ENCODE measurements around the gene RPS15.
"Not testable (repeated sequence)": the region's sequence is repeated elsewhere in the genome, so short reads cannot be mapped to it uniquely, and the experiment has no call there.

Gene RPS15

DNA sequence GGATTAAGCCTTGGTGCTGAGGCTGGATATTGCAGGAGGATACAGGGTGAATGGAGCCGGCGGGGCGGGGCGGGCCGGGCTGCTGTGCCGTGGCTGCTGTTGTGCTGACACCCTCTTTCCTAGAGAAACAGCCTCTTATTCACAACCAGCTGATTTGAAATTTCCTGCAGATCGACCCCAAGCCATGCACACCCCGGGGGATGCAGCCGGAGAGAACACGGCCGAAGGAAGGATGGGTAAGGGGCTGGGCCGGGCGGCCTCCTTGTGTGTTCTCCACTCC, 19.8 kb upstream of the RPS15 start:
- TF ChIP-seq, protein P1, sequence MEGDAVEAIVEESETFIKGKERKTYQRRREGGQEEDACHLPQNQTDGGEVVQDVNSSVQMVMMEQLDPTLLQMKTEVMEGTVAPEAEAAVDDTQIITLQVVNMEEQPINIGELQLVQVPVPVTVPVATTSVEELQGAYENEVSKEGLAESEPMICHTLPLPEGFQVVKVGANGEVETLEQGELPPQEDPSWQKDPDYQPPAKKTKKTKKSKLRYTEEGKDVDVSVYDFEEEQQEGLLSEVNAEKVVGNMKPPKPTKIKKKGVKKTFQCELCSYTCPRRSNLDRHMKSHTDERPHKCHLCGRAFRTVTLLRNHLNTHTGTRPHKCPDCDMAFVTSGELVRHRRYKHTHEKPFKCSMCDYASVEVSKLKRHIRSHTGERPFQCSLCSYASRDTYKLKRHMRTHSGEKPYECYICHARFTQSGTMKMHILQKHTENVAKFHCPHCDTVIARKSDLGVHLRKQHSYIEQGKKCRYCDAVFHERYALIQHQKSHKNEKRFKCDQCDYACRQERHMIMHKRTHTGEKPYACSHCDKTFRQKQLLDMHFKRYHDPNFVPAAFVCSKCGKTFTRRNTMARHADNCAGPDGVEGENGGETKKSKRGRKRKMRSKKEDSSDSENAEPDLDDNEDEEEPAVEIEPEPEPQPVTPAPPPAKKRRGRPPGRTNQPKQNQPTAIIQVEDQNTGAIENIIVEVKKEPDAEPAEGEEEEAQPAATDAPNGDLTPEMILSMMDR (IDR thresholded peaks at IDR 0.05; ENCODE audit: low read depth, low read length): no peak
- no peak overlapping the region for H3K4me3 ChIP-seq (ENCODE audit: low read depth, low read length)

DNA sequence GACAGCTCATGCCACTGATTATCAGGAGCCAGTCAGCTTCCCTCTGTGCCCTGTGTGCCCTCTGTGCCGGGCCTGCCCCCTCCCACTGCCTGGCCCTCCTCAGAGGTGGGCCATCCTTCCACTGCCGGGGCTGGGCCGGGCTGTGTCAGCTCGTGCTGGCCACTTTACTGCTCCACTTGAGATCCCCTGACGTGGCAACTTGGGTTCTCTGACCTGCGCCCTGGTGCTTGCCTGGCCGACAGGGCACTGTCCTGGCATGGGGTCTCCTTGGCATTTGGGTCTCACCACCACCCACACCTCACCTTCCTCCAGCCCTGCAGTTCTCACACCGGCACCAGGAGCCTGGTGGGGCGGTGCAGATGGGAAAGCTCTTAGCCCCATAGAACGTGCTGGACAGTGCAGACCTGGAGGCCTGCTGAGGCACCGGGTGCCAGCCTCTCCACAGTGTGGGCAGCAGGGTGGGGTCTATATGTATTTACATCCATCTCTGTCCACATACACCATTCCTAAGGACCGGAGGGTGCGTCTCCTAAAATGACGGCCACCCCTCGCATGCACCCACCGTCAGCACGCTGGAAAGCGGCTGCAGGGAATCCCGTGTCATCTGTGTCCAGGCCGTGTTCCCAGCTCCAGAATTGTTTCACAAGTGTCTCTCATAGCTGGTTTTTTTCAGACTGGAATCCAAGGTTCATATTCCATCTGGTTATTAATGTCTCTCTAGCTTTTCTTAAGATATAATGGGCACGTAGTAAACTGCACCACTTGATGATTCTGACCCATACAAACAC, 19.1 kb upstream of the RPS15 start:
- TF ChIP-seq, protein P1 (IDR thresholded peaks at IDR 0.05; ENCODE audit: low read depth, low read length): no peak
- no peak overlapping the region for H3K4me3 ChIP-seq (ENCODE audit: low read depth, low read length)

DNA sequence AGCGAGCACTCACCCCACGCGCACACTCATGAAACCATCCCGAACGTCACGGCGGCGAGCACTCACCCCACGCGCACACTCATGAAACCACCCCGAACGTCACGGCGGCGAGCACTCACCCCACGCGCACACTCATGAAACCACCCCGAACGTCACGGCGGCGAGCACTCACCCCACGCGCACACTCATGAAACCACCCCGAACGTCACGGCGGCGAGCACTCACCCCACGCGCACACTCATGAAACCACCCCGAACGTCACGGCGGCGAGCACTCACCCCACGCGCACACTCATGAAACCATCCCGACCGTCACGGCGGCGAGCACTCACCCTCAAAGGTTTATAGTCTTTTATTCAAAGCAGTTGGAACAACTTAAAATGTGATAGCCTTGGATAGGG, 18.1 kb upstream of the RPS15 start:
- not testable (repeated sequence) for H3K4me3 ChIP-seq (ENCODE audit: low read depth, low read length)

DNA sequence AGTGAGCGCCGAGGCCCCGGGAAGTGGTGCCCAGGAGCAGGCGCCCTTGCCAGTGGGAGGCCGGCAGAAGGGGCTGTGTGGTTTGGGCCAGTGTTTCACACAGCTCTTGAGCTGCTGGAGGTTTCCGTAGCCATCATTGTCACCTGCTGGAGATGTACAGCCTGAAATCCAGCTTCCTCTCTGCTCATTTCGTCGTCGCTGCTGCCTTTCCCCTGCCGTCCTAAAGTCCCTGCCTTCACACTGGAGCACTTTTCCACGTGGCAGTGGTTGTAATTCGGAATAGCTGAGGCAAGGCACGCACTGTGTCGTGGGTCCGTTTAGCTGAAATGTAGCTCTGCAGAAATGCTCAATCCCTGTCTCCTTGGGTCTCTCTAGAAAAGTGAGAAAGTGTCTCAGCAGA, 17.6 kb upstream of the RPS15 start:
- TF ChIP-seq, protein P1 (IDR thresholded peaks at IDR 0.05; ENCODE audit: low read depth, low read length): no peak

DNA sequence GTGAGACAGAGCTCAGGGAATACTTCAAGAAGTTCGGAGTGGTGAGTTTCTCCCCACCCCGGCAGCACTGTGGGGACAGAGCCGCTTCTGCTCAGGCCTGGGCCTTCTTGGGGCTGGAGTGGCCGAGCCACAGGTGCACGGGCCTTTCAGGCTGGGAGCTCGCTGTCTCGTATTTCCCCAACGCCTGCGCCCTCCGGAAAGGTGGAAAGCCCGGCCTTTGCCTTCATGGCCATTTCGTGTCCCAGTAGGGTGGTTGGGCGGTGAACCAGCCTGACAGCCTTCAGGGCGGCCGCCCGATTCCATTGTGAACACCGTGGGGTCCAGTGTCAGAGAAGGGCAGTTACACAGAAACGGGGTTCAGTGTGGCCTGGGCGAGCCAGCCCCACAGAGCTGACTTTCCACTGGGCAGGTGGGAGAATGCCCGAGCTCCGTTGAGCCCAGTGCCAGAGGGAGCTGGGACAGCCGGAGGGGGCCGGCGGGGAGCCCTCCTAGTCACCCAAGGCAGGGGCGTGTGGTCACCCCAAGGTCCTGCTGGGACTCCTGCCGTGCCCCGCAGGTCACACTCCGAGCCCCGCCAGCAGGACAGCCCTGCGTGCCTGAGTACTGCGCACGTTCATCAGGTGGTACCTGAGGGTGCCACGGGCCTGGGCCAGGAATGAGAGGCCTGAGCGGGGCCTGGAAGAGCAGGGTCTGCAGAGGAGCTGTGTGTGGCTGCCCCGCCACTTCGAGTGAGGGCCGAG, 16.8 kb upstream of the RPS15 start:
- TF ChIP-seq, protein P1 (IDR thresholded peaks at IDR 0.05; ENCODE audit: low read depth, low read length): no peak
- no peak overlapping the region for H3K4me3 ChIP-seq (ENCODE audit: low read depth, low read length)

More for the DNA sequence above, 17.6 kb upstream of the RPS15 start:
- no peak overlapping the region for H3K4me3 ChIP-seq (ENCODE audit: low read depth, low read length)

DNA sequence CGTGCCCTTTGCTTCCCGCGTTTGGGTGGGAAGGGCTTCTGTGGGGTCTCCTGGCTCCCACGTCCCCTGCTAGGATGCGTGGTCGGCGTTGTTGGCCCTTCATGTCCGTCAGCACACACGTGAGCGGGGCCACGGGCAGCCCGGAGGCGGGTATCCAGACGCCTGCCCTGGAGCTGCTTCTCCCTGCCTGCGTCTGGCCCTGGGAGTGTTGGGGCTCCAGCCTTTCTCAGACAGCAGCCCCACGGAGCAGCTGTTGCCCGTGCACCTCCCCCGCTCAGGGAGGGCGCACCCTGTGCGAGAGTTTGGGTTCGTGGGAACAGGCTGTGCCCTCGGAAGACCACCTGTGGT, 16.3 kb upstream of the RPS15 start:
- TF ChIP-seq, protein P1 (IDR thresholded peaks at IDR 0.05; ENCODE audit: low read depth, low read length): no peak
- no peak overlapping the region for H3K4me3 ChIP-seq (ENCODE audit: low read depth, low read length)

DNA sequence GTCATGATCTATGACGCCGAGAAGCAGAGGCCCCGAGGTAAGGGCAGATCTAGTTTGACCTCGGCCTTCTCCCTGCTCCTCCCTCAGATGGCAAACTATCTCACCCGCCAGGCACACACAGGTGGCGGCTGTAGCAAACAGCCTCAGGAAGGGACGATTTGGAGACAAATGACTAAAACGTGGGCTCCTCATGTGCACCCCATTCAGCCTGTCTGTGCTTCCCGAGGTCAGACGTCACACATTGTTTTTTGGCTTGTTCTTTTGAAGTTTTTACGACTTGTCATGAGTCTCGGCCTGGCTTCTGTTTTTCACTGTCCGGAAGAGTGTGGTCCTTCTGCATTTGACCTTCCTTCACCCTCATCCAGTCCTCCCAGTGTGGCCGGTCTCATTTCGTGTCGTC, 15.8 kb upstream of the RPS15 start:
- TF ChIP-seq, protein P1 (IDR thresholded peaks at IDR 0.05; ENCODE audit: low read depth, low read length): no peak

More for the DNA sequence above, 15.8 kb upstream of the RPS15 start:
- no peak overlapping the region for H3K4me3 ChIP-seq (ENCODE audit: low read depth, low read length)

All from WI38 (cell line).